Liver (tissue), 9 donors: ENCODE results near the gene PDZRN4. TPM values are rescaled to one million over a fixed set of nuclear protein-coding genes. Genes with fewer than 3 reads are reported as not detected.

Source experiments
- DNase-seq: peaks from one replicate; pipeline ENCODE4 v3.0.0-alpha.2; 2017; ENCODE audit warnings: low spot score
- H3K27ac ChIP-seq, 2 donors: one replicate each; pipeline ENCODE4 v1.7.0; 2013; ENCODE audit warnings: inconsistent platforms in 2 of 2, low read length in 2 of 2, control low read depth in 1 of 2, low read depth in 1 of 2, mild to moderate bottlenecking in 1 of 2
- H3K27me3 ChIP-seq, 4 donors: one replicate each; pipeline versions ENCODE4 v1.6.1 to v1.7.0; 2013; ENCODE audit warnings: low read length in 3 of 4, inconsistent platforms in 1 of 4, mild to moderate bottlenecking in 1 of 4, moderate library complexity in 1 of 4; ENCODE audit not compliant: control insufficient read depth in 4 of 4, insufficient read depth in 4 of 4
- H3K36me3 ChIP-seq, 4 donors: one replicate each; pipeline versions ENCODE4 v1.6.1 to v1.7.0; 2013; ENCODE audit warnings: low read length in 3 of 4, mild to moderate bottlenecking in 3 of 4, low read depth in 1 of 4, moderate library complexity in 1 of 4; ENCODE audit not compliant: control insufficient read depth in 4 of 4, insufficient read depth in 3 of 4
- H3K4me1 ChIP-seq, 4 donors: one replicate each; pipeline versions ENCODE4 v1.6.1 to v1.7.0; 2013; ENCODE audit warnings: low read length in 3 of 4, mild to moderate bottlenecking in 3 of 4, moderate library complexity in 1 of 4; ENCODE audit not compliant: control insufficient read depth in 4 of 4, insufficient read depth in 4 of 4
- H3K4me3 ChIP-seq, 3 donors: one replicate each; pipeline versions ENCODE4 v1.6.1 to v1.7.0; 2013; ENCODE audit warnings: low read length in 3 of 3, control low read depth in 1 of 3, low read depth in 1 of 3, mild to moderate bottlenecking in 1 of 3
- H3K9ac ChIP-seq, 2 donors: one replicate each; pipeline ENCODE4 v1.7.0; 2013; ENCODE audit warnings: low read length in 2 of 2, mild to moderate bottlenecking in 2 of 2, moderate library complexity in 2 of 2, control low read depth in 1 of 2, low read depth in 1 of 2
- H3K9me3 ChIP-seq, 4 donors: one replicate each; pipeline versions ENCODE4 v1.6.1 to v1.7.0; 2013; ENCODE audit warnings: low read length in 3 of 4; ENCODE audit not compliant: control insufficient read depth in 4 of 4
- ATF3 ChIP-seq: IDR thresholded peaks from 2 replicates; pipeline ENCODE4 v1.6.1; 2016; ENCODE audit warnings: antibody characterized with exemption
- EGR1 ChIP-seq, 2 donors: IDR thresholded peaks; 2 replicates each; pipeline ENCODE4 v1.6.1; 2016 to 2018; ENCODE audit warnings: antibody characterized with exemption in 2 of 2, low read depth in 2 of 2
- FOXA1 ChIP-seq: IDR thresholded peaks from 2 replicates; pipeline ENCODE4 v1.6.1; 2016; ENCODE audit warnings: antibody characterized with exemption
- FOXA2 ChIP-seq: IDR thresholded peaks from 2 replicates; pipeline ENCODE4 v1.6.1; 2016; ENCODE audit warnings: antibody characterized with exemption
- GABPA ChIP-seq, 2 donors: IDR thresholded peaks in 1 of 2; conservative IDR thresholded peaks in 1 of 2; 2 replicates each; pipeline ENCODE4 v1.6.1; 2016; ENCODE audit warnings: antibody characterized with exemption in 2 of 2, mild to moderate bottlenecking in 1 of 2, moderate library complexity in 1 of 2
- HNF4A ChIP-seq, 2 donors: conservative IDR thresholded peaks; 2 replicates each; pipeline ENCODE4 v1.6.1; 2016; ENCODE audit warnings: antibody characterized with exemption in 2 of 2, mild to moderate bottlenecking in 2 of 2
- HNF4G ChIP-seq: IDR thresholded peaks from 2 replicates; pipeline ENCODE4 v1.6.1; 2016; ENCODE audit warnings: antibody characterized with exemption
- JUND ChIP-seq, 2 donors: IDR thresholded peaks; 2 replicates each; pipeline ENCODE4 v1.6.1; 2016; ENCODE audit warnings: antibody characterized with exemption in 2 of 2
- MAX ChIP-seq: IDR thresholded peaks from 2 replicates; pipeline ENCODE4 v1.6.1; 2016; ENCODE audit warnings: antibody characterized with exemption
- NR2F2 ChIP-seq: IDR thresholded peaks from 2 replicates; pipeline ENCODE4 v1.6.1; 2016; ENCODE audit warnings: antibody characterized with exemption
- RAD21 ChIP-seq, 2 donors: IDR thresholded peaks; 2 replicates each; pipeline ENCODE4 v1.6.1; 2016; ENCODE audit warnings: antibody characterized with exemption in 2 of 2, mild to moderate bottlenecking in 2 of 2
- REST ChIP-seq: IDR thresholded peaks from 2 replicates; pipeline ENCODE4 v1.6.1; 2016; ENCODE audit warnings: antibody characterized with exemption, mild to moderate bottlenecking
- RXRA ChIP-seq, 2 donors: IDR thresholded peaks; 2 replicates each; pipeline ENCODE4 v1.6.1; 2017 to 2018; ENCODE audit warnings: antibody characterized with exemption in 2 of 2, mild to moderate bottlenecking in 1 of 2
- SP1 ChIP-seq: IDR thresholded peaks from 2 replicates; pipeline ENCODE4 v1.6.1; 2018; ENCODE audit warnings: antibody characterized with exemption, mild to moderate bottlenecking
- TAF1 ChIP-seq: conservative IDR thresholded peaks from 2 replicates; pipeline ENCODE4 v1.6.1; 2016; ENCODE audit warnings: antibody characterized with exemption, mild to moderate bottlenecking
- YY1 ChIP-seq: IDR thresholded peaks from 2 replicates; pipeline ENCODE4 v1.6.1; 2016; ENCODE audit warnings: antibody characterized with exemption, mild to moderate bottlenecking
- ZBTB33 ChIP-seq: IDR thresholded peaks from 2 replicates; pipeline ENCODE4 v1.6.1; 2016; ENCODE audit warnings: antibody characterized with exemption
- WGBS: extraction: QIAGEN DNeasy Blood & Tissue Kit; methylation state at CpG from one replicate; pipeline ENCODE4 v1.1.7; 2013; 5-methylcytosine and 5-hydroxymethylcytosine counted together
- polyA plus RNA-seq, 2 donors: library from polyadenylated mRNA; stranded (reverse) in 1 of 2; unstranded in 1 of 2; fragments of 200-250 nt in 1 of 2; fragments of >200 nt in 1 of 2; fragmentation: Nextera tagmentation in 1 of 2; extraction: Ambion mirVana in 1 of 2; gene quantifications; one replicate each; pipeline versions ENCODE4 v1.2.1 to v1.2.3, GENCODE V29; 2013 to 2015
- total RNA-seq, 2 donors: library from RNA; depleted of rRNA; stranded (reverse); fragments of >200 nt; gene quantifications; one replicate each; pipeline ENCODE4 v1.2.3, GENCODE V29; 2014
- TF ChIP-seq, protein P1 (sequence below): fragments of 150-350 bp; IDR thresholded peaks from 2 replicates; pipeline ENCODE4 v1.5.1; 2017; ENCODE audit warnings: improper control_type of control experiment, low read depth, low read length; ENCODE audit not compliant: missing input control
- donor health status: healthy.
- donor health status: healthy.
- donor health status: healthy.
- donor health status: healthy.
- donor health status: healthy.

Gene PDZRN4
- total and polyA plus RNA-seq, 4 donors, result 0.11 to 1.1 (median 0.24) TPM

DNA sequence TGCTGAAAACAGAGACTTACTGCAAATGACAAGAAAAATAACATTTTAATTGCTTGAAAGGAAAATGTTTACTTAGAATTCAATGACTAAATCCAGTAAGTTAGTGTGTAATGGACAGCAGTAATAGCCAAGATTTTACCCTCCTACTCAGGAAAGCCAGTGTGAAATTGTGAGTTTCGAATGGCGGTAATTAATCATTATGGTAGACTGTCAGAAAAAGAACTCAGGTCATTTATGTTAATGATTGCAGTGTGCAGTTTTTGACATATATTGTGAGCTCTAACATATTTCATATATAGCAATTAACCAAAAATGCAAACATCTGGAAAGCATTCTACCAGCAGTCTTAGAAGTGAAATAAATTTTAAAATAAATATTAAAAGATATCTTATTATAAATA is 60.3 kb downstream of the PDZRN4 start (continued):
- TF ChIP-seq REST, result no peak

DNA sequence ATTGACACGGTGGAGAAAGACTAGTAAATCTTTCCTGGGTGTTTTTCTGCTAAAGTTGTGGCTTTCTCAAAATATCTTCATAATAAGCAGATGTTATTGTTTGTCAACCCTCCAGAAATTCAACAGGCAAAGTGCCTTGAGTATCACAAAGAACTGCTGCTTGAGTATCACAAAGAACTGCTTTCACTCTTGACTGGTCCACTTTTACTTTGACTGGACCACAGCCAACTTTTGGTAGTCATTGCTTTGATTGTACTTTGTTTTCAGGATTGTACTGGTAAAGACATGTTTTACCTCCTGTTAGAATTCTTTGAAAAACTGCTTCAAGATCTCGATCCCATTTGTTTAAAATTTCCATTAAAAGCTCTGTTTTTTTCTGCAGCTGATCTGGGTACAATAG is 62.6 kb downstream of the PDZRN4 start:
- Histone ChIP-seq H3K4me3 (no peak overlapping the region), H3K9me3 (no peaks in the 10 kb centered on the region), H3K27ac (no peak overlapping the region), H3K9ac (no peak overlapping the region), H3K4me1 (no peaks in the 10 kb centered on the region), H3K36me3 (no peaks in the 10 kb centered on the region), H3K27me3 (no peaks in the 10 kb centered on the region)
- WGBS, result 61% methylated on average over 2 of the region's 2 CpGs
- no peak for TF ChIP-seq ATF3
- TF ChIP-seq FOXA2, result no peak
- TF ChIP-seq YY1, result no peak
- TF ChIP-seq RAD21 (IDR thresholded peaks at IDR 0.05), result no peak
- no peak for TF ChIP-seq NR2F2
- no peak for TF ChIP-seq GABPA (IDR thresholded peaks at IDR 0.05 in 1 of 2, conservative IDR thresholded peaks at IDR 0.05 in 1 of 2)
- no peak for TF ChIP-seq HNF4G
- TF ChIP-seq REST, result no peak
- no peak for TF ChIP-seq FOXA1
- no peak for TF ChIP-seq SP1
- TF ChIP-seq JUND (IDR thresholded peaks at IDR 0.05), result no peak
- TF ChIP-seq TAF1, result no peak
- no peak for TF ChIP-seq MAX
- no peak for TF ChIP-seq EGR1 (IDR thresholded peaks at IDR 0.05; ENCODE audit: low read depth in 2 of 2)
- TF ChIP-seq ZBTB33, result no peak
- TF ChIP-seq, protein P1, sequence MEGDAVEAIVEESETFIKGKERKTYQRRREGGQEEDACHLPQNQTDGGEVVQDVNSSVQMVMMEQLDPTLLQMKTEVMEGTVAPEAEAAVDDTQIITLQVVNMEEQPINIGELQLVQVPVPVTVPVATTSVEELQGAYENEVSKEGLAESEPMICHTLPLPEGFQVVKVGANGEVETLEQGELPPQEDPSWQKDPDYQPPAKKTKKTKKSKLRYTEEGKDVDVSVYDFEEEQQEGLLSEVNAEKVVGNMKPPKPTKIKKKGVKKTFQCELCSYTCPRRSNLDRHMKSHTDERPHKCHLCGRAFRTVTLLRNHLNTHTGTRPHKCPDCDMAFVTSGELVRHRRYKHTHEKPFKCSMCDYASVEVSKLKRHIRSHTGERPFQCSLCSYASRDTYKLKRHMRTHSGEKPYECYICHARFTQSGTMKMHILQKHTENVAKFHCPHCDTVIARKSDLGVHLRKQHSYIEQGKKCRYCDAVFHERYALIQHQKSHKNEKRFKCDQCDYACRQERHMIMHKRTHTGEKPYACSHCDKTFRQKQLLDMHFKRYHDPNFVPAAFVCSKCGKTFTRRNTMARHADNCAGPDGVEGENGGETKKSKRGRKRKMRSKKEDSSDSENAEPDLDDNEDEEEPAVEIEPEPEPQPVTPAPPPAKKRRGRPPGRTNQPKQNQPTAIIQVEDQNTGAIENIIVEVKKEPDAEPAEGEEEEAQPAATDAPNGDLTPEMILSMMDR, result no peak
- no peak for TF ChIP-seq RXRA (IDR thresholded peaks at IDR 0.05)
- TF ChIP-seq HNF4A (conservative IDR thresholded peaks at IDR 0.05), result no peak
- DNase-seq, result no peak
